GM18526 (cell line): ENCODE results near the gene ZDHHC21.

Source experiments
- POLR2A ChIP-seq: IDR thresholded peaks from 3 replicates; pipeline ENCODE4 v1.6.1; 2011; ENCODE audit not compliant: insufficient read length; ENCODE audit errors: extremely low read depth

ZDHHC21 gene, protein sequence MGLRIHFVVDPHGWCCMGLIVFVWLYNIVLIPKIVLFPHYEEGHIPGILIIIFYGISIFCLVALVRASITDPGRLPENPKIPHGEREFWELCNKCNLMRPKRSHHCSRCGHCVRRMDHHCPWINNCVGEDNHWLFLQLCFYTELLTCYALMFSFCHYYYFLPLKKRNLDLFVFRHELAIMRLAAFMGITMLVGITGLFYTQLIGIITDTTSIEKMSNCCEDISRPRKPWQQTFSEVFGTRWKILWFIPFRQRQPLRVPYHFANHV

DNA sequence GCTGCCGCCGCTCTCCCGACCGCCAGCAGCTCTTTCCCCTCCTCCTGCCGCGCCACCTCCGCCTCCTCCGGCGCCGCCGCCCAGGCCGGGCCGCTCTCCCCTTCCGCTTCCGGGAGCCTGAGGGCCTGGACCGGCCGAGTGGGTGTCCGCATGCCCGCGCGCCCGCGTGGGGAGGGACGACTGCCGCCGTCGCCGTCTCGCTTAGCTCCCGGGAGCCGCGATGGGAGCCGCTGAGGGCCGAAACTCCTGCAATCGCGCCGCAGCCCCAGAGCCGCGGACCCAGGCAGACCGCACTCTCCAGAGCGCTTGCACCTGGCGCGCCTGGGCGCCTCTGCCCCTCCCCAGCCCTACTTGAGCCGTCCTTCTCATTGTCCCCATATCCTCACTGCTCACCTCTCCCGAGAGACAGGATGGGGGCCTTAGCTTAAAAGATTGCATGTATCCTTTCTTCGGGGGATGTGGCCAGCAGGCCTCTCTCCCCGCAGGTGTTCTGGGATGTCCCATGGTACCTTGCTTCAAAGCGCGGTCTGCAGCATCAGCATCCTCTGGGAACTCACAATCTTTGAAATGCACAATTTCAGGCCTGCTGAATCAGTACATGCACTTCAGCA, at the start of gene ZDHHC21:
TSS of gene ZDHHC21 (minus strand) at position 182 of the 611 bp plus-strand sequence. CDS start 19,092 bp downstream, outside the sequence.
- TF ChIP-seq POLR2A, result peak; percentile 71

DNA sequence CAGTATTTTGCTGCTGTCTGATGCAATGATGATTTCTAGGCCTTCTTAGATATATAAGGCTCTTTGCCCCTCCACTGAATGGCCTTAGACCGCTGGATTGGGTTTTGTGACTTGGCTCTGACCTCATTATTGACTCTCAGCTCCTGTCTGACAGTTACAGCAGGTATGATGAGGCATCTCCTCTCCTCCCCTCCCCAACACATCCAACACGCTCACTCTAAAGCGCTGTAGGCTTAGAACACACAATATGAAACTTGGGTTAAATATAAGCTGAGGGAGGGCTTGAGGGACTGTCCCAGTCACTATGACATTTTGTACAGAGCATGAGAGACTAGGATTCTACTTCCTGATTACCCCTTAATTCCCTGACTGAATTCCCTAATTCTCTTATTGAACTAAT, 48.1 kb upstream of the ZDHHC21 start:
- TF ChIP-seq POLR2A, result no peak

DNA sequence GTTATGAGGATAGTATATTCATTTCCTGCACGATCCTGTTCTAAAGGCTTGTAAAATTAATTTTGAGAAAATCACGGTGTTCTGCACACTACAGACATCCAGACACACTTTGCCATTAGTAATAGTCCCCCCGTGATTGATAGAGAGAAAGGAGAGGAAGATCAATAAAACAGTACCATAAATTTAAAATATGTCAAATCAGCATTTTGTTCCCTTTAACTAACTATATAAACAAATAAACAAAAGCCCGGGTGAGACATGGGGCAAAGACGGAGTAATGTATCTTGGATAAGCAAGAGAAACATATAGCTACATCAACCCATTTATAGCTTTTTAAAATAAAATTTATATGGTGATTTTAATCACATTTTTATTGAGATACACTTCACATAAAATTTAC, 39.9 kb upstream of the ZDHHC21 start:
- no peak for TF ChIP-seq POLR2A

DNA sequence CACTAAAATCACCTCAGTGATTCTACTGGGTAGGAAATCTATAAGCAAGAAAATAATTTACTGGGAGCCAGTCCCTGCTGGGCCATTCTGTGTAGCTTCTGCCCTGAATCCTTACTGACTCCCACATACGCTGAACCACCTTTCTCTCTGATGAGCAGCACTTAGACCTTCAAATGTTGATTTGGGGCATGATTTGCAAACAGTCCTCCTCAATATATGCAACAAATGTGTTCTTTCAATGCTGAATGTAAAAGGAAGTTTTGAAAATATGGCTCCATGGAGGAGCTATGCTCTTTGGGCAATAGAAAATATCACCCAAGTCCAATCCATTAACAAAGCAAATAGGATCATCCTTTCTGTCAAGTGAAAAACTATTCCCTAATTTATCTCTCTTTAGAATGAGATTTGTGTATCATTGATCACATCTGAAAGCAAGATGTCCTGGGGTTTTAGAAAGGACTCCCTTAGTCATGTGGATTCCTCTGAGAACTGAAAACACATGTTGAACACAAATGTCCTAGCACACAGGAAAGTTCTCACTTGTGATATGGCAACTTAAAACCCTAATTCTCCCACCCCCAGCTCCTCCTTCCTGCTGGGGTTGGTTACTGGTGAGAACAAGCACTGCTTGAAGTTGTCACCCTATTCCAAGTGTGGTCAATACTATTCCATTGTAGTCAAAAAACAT, 38.2 kb upstream of the ZDHHC21 start:
- TF ChIP-seq POLR2A, result no peak

DNA sequence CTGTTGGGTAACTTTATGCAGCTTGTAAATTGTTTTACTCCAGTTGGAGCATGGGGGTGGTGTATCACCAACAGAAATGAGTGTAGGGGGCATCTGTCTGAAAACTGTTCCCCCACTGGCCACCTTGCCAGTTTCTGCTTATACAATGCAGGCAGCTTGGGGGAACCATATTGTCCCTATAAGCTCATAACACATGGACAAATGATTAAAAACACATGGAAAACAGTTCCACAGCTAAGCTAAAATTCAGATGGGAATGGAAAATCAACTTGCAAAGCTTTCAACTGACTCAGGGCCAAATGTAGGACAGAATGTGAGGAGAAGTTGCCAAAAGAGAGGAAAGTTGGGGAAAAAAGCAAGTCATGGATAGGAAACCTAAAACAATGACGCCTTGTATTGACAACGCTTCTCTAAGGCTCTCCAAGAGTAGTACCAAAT, 37.2 kb upstream of the ZDHHC21 start:
- TF ChIP-seq POLR2A, result no peak

DNA sequence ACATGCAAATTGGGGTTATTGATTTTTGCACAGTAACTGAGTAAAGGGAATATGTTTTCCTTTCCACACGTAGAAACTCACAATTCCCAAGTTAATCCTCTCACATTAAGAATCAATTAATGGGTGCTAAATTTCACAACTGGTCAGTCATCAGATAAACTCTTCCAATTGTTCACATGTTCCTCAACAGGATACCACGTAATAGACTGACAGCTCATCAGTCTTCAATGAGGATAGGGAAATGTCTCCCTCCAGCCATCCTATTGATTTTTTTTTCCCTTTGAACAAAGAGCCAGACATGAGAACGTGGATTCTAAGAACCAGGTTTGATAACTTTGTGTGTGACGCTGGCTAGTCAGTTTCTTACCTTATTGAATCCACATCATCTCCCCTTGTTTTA, 30.1 kb upstream of the ZDHHC21 start:
- TF ChIP-seq POLR2A, result no peak

DNA sequence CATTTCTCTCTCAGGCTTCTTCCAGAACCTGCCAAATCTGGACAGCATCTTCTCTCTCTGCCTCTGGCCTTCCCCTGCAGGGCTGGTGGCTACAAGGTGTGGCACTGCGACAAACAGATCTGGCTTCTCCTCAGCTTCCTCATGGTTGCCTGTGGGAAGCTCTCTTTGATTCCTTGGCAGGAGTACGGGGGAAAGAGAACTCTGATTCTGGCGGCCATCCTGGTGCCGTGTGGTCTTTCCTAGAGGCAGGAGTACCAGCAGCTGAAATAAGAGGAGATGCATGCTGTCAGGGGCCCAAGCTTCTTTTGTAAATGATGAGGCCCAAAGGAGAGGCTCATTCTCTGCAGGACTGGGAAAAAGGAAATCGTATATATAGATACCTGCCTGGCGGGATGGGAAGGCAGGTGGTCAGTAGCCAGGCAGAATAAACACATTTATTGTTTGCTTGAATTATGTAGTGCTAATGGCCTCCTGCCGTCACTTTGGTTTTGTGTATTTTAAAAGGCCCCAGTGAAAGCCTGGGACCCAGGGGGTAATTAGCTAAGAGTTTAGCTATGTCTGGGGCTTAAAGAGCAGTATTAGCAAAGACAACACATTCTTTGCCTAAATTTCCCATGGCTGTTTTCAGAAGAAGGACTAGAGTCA, 29.3 kb upstream of the ZDHHC21 start, which contains the start of gene CER1:
TSS of gene CER1 (minus strand) at position 343 of the 645 bp plus-strand sequence. CDS start at position 282, 61 bp downstream.
- TF ChIP-seq POLR2A, result no peak

DNA sequence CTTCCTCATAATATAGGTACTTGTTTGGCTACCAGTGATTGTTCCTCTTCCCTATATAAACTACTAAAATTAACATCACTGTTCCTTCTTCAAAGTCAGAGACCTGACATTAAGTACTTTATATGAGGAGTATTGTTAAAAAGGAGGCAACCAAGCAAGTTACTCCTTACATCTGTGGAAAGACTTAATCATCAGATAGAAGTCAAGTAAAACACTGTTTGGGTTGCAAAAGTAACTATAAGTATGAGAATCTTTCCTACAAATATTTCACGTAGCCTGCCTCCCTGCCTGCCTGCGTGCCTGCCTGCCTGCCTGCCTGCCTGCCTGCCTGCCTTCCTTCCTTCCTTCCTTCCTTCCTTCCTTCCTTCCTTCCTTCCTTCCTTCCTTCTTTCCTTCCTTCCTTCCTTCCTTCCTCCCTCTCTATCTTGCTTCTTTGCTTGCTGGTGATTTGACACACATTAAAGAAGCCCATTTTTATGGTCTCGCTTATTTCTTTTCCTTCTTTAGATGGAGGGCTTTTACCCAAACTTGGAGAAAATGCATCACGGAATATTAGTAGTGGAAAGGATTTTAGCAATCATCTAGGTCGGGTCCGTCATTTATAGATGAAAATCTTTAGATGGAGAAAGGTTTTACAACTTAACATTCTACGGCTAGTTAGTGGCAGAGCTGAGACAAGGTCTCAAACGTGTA, 26.1 kb upstream of the ZDHHC21 start:
- no peak for TF ChIP-seq POLR2A

DNA sequence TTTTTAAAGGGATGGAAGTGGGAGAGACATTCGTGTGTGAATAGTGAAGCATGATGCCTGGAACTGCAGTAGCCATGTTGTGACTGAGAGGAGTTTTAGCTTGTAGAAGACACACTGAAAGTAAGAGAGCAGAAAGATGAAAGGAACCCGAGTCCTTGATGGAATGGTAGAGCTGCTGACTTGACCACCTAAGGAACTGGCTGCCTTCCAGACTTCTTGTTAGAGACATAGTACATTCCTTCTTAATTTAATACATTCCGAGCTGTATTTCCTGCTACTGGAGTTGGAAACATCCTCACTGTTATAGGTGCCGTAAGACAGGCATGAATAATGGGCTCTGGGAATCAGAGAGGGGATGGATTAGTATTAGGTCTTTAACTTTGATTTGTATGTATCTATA, 21.9 kb upstream of the ZDHHC21 start:
- no peak for TF ChIP-seq POLR2A

DNA sequence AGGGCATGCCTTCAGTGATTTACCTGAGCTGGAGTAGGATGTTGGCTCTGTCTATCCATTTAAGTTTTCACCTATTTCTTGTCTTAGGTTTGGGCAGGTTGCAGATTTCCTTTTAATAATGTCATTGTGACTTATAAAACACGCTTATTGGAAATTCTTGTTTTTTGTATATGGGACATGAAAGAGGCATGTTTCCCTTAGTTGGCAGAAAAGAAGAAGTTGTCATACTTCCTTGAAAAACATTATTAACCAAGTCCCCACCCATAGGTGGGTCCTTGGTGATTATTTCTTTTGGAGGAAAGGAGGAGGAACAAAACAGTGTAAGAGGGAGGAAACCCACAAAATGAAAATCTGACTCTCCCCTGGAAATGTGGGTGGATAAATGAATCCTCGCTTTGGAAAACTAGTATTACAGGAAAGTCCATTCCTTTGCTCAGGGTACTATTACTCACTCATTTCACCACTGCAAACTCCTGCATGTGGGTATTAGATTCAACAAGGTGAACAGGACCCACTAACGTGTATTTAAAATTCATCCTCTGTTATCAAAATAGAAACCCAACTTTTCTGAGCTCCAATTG, 20.0 kb upstream of the ZDHHC21 start:
- no peak for TF ChIP-seq POLR2A

DNA sequence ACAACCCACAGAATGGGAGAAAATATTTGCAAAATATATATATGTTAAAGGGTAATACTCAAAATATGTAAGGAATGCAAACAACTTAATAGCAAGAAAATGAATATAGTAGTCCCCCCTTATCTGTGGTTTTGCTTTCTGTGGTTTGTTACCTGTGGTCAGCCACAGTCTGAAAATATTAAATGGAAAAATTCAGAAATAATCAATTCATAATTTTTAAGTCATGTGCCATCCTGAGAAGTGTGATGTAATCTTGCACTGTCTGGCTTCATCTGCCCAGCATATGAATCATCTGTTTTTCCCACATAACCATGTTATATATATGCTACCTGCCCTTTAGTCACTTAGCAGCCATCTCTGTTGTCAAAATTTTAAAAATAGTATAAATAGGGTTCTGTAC, 17.6 kb upstream of the ZDHHC21 start:
- no peak for TF ChIP-seq POLR2A

DNA sequence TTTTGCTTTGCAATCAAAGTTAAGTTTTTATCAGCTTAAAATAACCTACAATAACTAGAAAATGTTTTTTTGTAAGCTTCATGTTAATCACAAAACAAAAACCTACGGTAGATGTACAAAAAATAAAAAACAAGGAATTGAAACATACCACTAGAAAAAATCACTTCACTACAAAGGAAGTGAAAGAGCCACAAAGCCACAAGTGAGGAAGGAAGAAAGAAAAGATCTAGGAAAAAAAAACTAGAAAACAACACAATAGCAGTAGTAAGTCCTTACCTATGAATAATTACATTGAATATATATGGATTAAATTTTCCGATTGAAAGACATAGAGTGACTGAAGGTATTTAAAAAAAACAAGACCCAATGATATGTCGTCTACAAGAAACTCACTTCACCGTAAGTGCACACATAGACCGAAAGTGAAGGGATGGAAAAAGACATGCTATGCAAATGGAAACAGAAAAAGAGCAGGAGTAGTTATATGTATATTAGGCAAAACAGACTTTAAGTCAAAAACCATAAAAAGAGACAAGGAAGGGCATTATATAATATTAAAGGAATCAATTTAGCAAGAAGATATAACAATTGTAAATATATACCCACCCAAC, 13.4 kb upstream of the ZDHHC21 start:
- no peak for TF ChIP-seq POLR2A

DNA sequence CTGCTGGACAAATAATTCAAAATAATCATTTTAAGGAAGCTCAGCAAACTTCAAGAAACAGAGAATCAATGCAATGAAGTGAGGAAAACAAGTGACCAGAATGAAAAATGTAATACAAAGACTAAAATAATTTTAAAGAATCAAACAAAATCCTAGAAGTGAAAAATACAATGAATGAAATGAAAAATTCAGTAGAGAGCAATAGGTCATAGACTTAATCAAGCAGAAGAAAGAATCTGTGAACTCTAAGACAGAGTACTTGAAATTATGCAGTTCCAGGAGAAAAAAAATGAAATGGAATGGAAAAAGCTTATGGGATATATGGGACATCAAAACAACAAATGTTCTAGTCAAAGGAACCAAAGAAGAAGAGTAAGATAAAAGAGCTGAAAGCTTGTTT, 11.8 kb upstream of the ZDHHC21 start:
- no peak for TF ChIP-seq POLR2A

DNA sequence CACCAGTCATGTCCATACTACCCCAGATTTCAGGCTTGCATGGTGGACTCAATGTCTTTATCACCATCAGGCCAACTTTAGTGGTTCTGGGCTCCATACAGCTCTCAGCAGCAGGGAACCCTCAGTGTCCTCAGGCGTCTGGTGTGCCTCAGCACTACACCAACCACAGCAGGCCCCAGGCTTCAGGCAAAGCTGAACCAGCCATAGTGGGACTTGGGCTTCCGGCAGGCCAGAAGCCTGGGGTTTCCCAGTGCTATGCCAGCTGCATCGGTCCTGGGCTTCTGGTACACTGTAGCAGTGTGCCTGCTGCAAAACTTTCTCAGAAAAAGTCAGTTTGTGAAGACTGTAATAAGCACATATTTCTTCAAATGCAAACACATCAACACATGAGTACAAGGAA, 11.0 kb upstream of the ZDHHC21 start:
- TF ChIP-seq POLR2A, result no peak
